ENCODE data around the gene PRM1. TPM values are rescaled to one million over a fixed set of nuclear protein-coding genes. Genes with fewer than 3 reads are reported as not detected.
"Not testable (repeated sequence)": the region's sequence is repeated elsewhere in the genome, so short reads cannot be mapped to it uniquely, and the experiment has no call there.

The PRM1 gene
- total and polyA plus RNA-seq, 2 experiments from 2014 or later, result not detected

GRCh38 chr16:11292076-11292748, 11.1 kb upstream of the PRM1 start:
- Histone ChIP-seq H3K9me2 (replicated peaks; ENCODE audit: insufficient read depth) (no peaks in the 10 kb centered on the region), H3K9me3 (ENCODE audit: low read depth) (no peaks in the 10 kb centered on the region), H3K36me3 (replicated peaks; ENCODE audit: insufficient read depth, low read depth) (no peaks in the 10 kb centered on the region), H3K4me1 (ENCODE audit: insufficient read depth) (peaks cover 21% of the 10 kb centered on the region), H3K4me2 (no peak overlapping the region), H4K20me1 (ENCODE audit: insufficient read depth, poor library complexity, severe bottlenecking) (no peaks in the 10 kb centered on the region), H3K4me3 (no peak overlapping the region), H3K27ac (no peak overlapping the region), H3K27me3 (no peaks in the 10 kb centered on the region), H3K79me2 (no peaks in the 10 kb centered on the region), H2AFZ (no peak overlapping the region)
- no peak for TF ChIP-seq EZH2phosphoT487 (IDR thresholded peaks at IDR 0.05; ENCODE audit: low read depth, severe bottlenecking, unreplicated experiment)
- TF ChIP-seq EZH2 (IDR thresholded peaks at IDR 0.05; ENCODE audit: borderline replicate concordance), result no peak
- no peak for TF ChIP-seq CTCF (IDR thresholded peaks at IDR 0.05; ENCODE audit: poor library complexity)
- no peak for DNase-seq (ENCODE audit: low spot score)
- WGBS (ENCODE audit: low lambda C conversion rate, missing lambda C conversion rate), result 92% methylated on average over 7 of the region's 7 CpGs

- Histone ChIP-seq H3K4me1 (ENCODE audit: insufficient read depth) (peaks cover 11% of the 10 kb centered on the region), H3K4me3 (no peak overlapping the region), H3K4me2 (no peak overlapping the region), H2AFZ (no peak overlapping the region), H3K27me3 (no peaks in the 10 kb centered on the region), H4K20me1 (ENCODE audit: insufficient read depth, poor library complexity, severe bottlenecking) (no peaks in the 10 kb centered on the region), H3K36me3 (replicated peaks; ENCODE audit: insufficient read depth, low read depth) (no peaks in the 10 kb centered on the region), H3K27ac (no peak overlapping the region), H3K9me3 (ENCODE audit: low read depth) (no peaks in the 10 kb centered on the region), H3K9me2 (replicated peaks; ENCODE audit: insufficient read depth) (no peaks in the 10 kb centered on the region), H3K79me2 (no peaks in the 10 kb centered on the region)
- WGBS (ENCODE audit: low lambda C conversion rate, missing lambda C conversion rate), result 52% methylated on average over 10 of the region's 10 CpGs
- TF ChIP-seq EZH2 (IDR thresholded peaks at IDR 0.05; ENCODE audit: borderline replicate concordance), result no peak
- no peak for TF ChIP-seq EZH2phosphoT487 (IDR thresholded peaks at IDR 0.05; ENCODE audit: low read depth, severe bottlenecking, unreplicated experiment)
- no peak for TF ChIP-seq CTCF (IDR thresholded peaks at IDR 0.05; ENCODE audit: poor library complexity)
- DNase-seq (ENCODE audit: low spot score), result no peak
Measured at GRCh38 chr16:11291091-11291703, 10.1 kb upstream of the PRM1 start.

- Histone ChIP-seq H3K79me2 (no peaks in the 10 kb centered on the region), H3K36me3 (replicated peaks; ENCODE audit: insufficient read depth, low read depth) (no peaks in the 10 kb centered on the region)
Measured at GRCh38 chr16:11290102-11290893, 9.2 kb upstream of the PRM1 start.

GRCh38 chr16:11289696-11290095, 8.6 kb upstream of the PRM1 start:
- not testable (repeated sequence) for H3K9me3 ChIP-seq (ENCODE audit: low read depth); H4K20me1 ChIP-seq (ENCODE audit: insufficient read depth, poor library complexity, severe bottlenecking); H3K9me2 ChIP-seq (replicated peaks; ENCODE audit: insufficient read depth); H3K4me1 ChIP-seq (ENCODE audit: insufficient read depth); H3K79me2 ChIP-seq; H3K4me2 ChIP-seq; H3K4me3 ChIP-seq; H3K27me3 ChIP-seq; H3K27ac ChIP-seq; DNase-seq (ENCODE audit: low spot score); H2AFZ ChIP-seq; H3K36me3 ChIP-seq (replicated peaks; ENCODE audit: insufficient read depth, low read depth)
- WGBS (ENCODE audit: low lambda C conversion rate, missing lambda C conversion rate), result 98% methylated on average over 4 of the region's 4 CpGs

More at GRCh38 chr16:11290102-11290893, 9.2 kb upstream of the PRM1 start:
- H3K9me2 ChIP-seq (replicated peaks; ENCODE audit: insufficient read depth), result no peaks in the 10 kb centered on the region
- DNase-seq (ENCODE audit: low spot score), result no peak
- H3K4me3 ChIP-seq, result no peak overlapping the region
- peaks cover 2% of the 10 kb centered on the region for H3K4me1 ChIP-seq (ENCODE audit: insufficient read depth)
- H4K20me1 ChIP-seq (ENCODE audit: insufficient read depth, poor library complexity, severe bottlenecking), result no peaks in the 10 kb centered on the region
- H2AFZ ChIP-seq, result no peak overlapping the region
- no peak overlapping the region for H3K27ac ChIP-seq
- WGBS (ENCODE audit: low lambda C conversion rate, missing lambda C conversion rate), result 95% methylated on average over 8 of the region's 8 CpGs
- H3K4me2 ChIP-seq, result no peak overlapping the region
- no peaks in the 10 kb centered on the region for H3K27me3 ChIP-seq
- TF ChIP-seq EZH2 (IDR thresholded peaks at IDR 0.05; ENCODE audit: borderline replicate concordance), result no peak
- no peak for TF ChIP-seq CTCF (IDR thresholded peaks at IDR 0.05; ENCODE audit: poor library complexity)
- no peak for TF ChIP-seq EZH2phosphoT487 (IDR thresholded peaks at IDR 0.05; ENCODE audit: low read depth, severe bottlenecking, unreplicated experiment)
- H3K9me3 ChIP-seq (ENCODE audit: low read depth), result no peaks in the 10 kb centered on the region

All from hepatocyte (in vitro differentiated cells).